GM15510 (cell line): ENCODE results near the gene TBC1D16.

Experiments used
- POLR2A ChIP-seq: IDR thresholded peaks from 3 replicates; pipeline ENCODE4 v1.6.1; 2011; ENCODE audit warnings: borderline replicate concordance; ENCODE audit not compliant: insufficient read length; ENCODE audit errors: extremely low read depth

Gene TBC1D16

DNA sequence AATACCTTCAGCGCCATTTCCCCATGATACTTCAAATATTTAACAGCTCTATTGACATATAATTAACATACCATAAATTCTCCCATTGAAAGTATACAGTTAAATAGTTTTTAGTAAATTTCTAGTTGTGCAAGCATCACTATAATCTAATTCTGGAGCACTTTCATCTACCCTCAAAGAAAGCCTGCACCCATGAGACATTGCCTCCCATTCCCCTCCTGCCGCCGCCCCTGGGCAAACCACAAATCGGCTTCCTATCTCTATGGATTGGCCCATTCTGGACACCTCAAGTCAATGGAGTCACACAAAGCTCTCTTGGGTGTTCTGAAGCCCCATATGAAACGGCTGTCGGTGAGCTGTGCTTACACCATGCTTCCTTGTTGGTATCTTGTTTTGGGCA is 119.2 kb downstream of the TBC1D16 start:
- TF ChIP-seq POLR2A: no peak

DNA sequence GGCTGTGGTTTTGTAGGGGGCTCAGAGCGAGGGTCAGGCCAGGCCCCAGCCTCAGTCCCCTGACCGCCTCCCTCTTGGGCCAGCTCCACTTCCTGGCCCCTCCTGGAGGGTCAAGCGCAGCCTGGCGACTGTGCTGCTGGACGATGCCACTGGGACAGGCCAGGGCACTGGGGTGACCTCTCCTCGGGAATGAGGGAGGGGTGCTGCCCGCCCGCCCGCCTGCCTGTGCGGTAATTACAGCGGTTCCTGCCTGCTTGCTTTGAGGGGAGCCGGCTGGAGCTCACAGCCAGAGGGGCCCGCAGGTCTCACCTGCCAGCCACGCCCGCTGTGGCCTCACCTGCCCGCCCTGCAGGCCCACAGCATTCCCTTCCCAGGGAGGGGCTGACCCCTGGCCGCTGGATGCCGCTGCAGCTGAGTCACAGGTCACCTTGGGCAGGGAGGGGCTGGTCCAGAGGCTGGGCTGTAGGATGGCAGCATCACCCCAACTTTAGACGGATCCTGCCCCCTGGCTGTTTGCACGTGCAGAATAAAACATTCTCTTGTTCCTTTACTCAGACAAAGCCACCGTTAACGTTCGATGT is 119.7 kb downstream of the TBC1D16 start:
- TF ChIP-seq POLR2A: no peak

- TF ChIP-seq POLR2A: no peak
These were observed 120.6 kb downstream of the TBC1D16 start for GRCh38 chr17:79914813-79915740.

- no peak for TF ChIP-seq POLR2A
These were observed 121.5 kb downstream of the TBC1D16 start for GRCh38 chr17:79913896-79914812.

DNA sequence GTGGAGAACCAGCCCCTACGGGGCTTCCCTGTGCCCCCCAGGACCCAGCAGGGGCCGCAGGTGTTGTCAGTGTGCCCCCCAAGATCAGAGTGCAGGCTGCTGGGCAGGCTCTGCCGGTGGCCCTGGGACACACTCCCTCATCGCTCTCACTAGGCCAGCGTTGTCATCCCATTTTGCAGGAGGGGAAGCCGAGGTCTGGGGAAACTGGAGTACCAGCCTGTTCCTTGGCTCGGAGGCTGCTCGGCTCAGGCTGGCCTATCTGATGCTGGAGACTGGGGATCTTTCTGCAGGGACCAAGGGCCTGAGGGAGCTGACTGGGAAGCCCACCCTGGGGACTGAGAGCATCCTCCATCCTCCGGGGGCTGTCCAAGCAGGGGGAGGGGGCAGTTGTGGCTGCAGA is 122.2 kb downstream of the TBC1D16 start:
- no peak for TF ChIP-seq POLR2A

GRCh38 chr17:79912552-79913330 is 122.9 kb downstream of the TBC1D16 start:
- TF ChIP-seq POLR2A: no peak

- no peak for TF ChIP-seq POLR2A
These were observed 124.0 kb downstream of the TBC1D16 start for GRCh38 chr17:79911430-79912399.

- no peak for TF ChIP-seq POLR2A
These were observed 124.7 kb downstream of the TBC1D16 start for GRCh38 chr17:79910985-79911361.

DNA sequence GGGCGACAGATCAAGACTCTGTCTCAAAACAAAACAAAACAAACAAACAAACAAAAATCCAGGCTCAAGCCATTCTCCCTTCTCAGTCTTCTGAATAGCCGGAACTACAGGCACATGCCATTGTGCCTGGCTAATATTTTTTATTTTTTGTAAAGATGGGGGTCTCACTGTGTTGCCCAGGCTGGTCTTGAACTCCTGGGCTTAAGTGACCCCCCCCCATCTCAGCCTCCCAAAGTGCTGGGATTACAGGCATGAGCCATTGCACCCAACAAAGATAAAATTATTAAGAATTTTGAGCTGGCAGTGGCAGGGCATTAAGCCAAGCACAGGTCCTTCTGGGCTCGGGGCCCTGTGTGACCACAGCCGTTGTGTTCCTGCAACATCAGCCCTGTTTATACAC is 126.6 kb downstream of the TBC1D16 start:
- TF ChIP-seq POLR2A: no peak

- no peak for TF ChIP-seq POLR2A
These were observed 127.8 kb downstream of the TBC1D16 start for GRCh38 chr17:79907850-79908249.

- TF ChIP-seq POLR2A: no peak
These were observed 128.4 kb downstream of the TBC1D16 start for GRCh38 chr17:79907217-79907715.

DNA sequence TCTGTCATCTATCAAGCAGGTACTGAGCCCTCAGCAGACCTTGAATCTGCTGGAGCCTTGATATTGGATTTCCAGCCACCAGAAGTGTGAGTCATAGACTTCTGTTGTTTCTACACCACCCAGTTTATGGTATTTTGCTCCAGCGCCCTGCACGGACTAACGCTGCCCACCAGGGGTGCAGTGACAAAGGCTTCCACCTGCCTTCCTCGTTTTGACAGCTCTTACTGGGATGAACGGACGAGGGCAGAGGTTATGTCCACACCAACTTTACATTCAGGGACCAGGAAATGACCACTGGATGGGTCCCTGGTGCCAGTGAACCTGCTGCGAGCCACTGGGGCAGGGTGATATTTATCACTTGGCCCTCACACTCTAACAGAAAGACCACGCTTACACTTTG is 129.8 kb downstream of the TBC1D16 start:
- TF ChIP-seq POLR2A: no peak

- TF ChIP-seq POLR2A: no peak
These were observed 130.8 kb downstream of the TBC1D16 start for GRCh38 chr17:79904865-79905264.
